Sigmoid colon (tissue), 4 donors: ENCODE measurements around the gene TRNP1.

Source experiments
- CTCF ChIP-seq, 4 experiments: fragments of 450-650 bp in 3 of 4; fragments of 200-600 bp in 1 of 4; IDR thresholded peaks; one replicate each; pipeline ENCODE4 v1.5.1; 2016 to 2019; ENCODE audit warnings: antibody characterized with exemption in 4 of 4, mild to moderate bottlenecking in 3 of 4, moderate library complexity in 2 of 4
- POLR2A ChIP-seq, 2 donors: fragments of 450-650 bp; IDR thresholded peaks; one replicate each; pipeline ENCODE4 v1.6.1; 2016; ENCODE audit warnings: antibody characterized with exemption in 2 of 2, mild to moderate bottlenecking in 2 of 2, moderate library complexity in 2 of 2
- POLR2AphosphoS5 ChIP-seq, 4 donors: sonication (generic); formaldehyde crosslinking; IDR thresholded peaks; one replicate each; pipeline ENCODE4 v1.6.1; 2017; ENCODE audit warnings: antibody characterized with exemption in 4 of 4

GRCh38 chr1:27021354-27022031 lies 28.0 kb downstream of the TRNP1 start:
- TF ChIP-seq CTCF (IDR thresholded peaks at IDR 0.05) (no peak), POLR2A (IDR thresholded peaks at IDR 0.05) (no peak), POLR2AphosphoS5 (IDR thresholded peaks at IDR 0.05) (no peak)
